OCI-M2 (cell line): ENCODE results near the gene ABCA13.

Source experiments
- DNase-seq: peaks from one replicate; lab custom pipeline; 2025; ENCODE audit not compliant: unreplicated experiment; lab: John Stamatoyannopoulos, UW

ABCA13 gene

GRCh38 chr7:48363174-48363573 lies 191.9 kb downstream of the ABCA13 start:
- DNase-seq = no peak

- no peak for DNase-seq
Observed at GRCh38 chr7:48365010-48365409, 193.8 kb downstream of the ABCA13 start.

- no peak for DNase-seq
Observed at GRCh38 chr7:48366096-48366495, 194.8 kb downstream of the ABCA13 start.

- no peak for DNase-seq
Observed at GRCh38 chr7:48376263-48376662, 205.0 kb downstream of the ABCA13 start.

- no peak for DNase-seq
Observed at GRCh38 chr7:48380921-48381320, 209.7 kb downstream of the ABCA13 start.

GRCh38 chr7:48381571-48381970 lies 210.3 kb downstream of the ABCA13 start:
- no peak for DNase-seq

- DNase-seq = no peak
Observed at GRCh38 chr7:48384180-48384752, 213.0 kb downstream of the ABCA13 start.

GRCh38 chr7:48387932-48388331 lies 216.7 kb downstream of the ABCA13 start:
- DNase-seq = no peak

GRCh38 chr7:48388911-48389310 lies 217.7 kb downstream of the ABCA13 start:
- no peak for DNase-seq

GRCh38 chr7:48389977-48390376 lies 218.7 kb downstream of the ABCA13 start:
- DNase-seq = no peak

- DNase-seq = no peak
Observed at GRCh38 chr7:48390388-48391327, 219.4 kb downstream of the ABCA13 start.

- no peak for DNase-seq
Observed at GRCh38 chr7:48398191-48398590, 226.9 kb downstream of the ABCA13 start.

- no peak for DNase-seq
Observed at GRCh38 chr7:48402721-48403120, 231.5 kb downstream of the ABCA13 start.

GRCh38 chr7:48408731-48409130 lies 237.5 kb downstream of the ABCA13 start:
- no peak for DNase-seq

- DNase-seq = no peak
Observed at GRCh38 chr7:48411619-48412018, 240.4 kb downstream of the ABCA13 start.

GRCh38 chr7:48414011-48414732 lies 242.9 kb downstream of the ABCA13 start:
- DNase-seq = no peak

- no peak for DNase-seq
Observed at GRCh38 chr7:48416327-48416908, 245.2 kb downstream of the ABCA13 start.

GRCh38 chr7:48419401-48419800 lies 248.1 kb downstream of the ABCA13 start:
- DNase-seq = no peak

- DNase-seq = no peak
Observed at GRCh38 chr7:48420206-48420605, 248.9 kb downstream of the ABCA13 start.

GRCh38 chr7:48421357-48421756 lies 250.1 kb downstream of the ABCA13 start:
- DNase-seq = no peak

- no peak for DNase-seq
Observed at GRCh38 chr7:48424731-48425130, 253.5 kb downstream of the ABCA13 start.
